ENCODE measurements around the gene GREB1L. TPM values are rescaled to one million over a fixed set of nuclear protein-coding genes. Genes with fewer than 3 reads are reported as not detected.

The GREB1L gene
- polyA plus RNA-seq, 1 of the 3 experiments (the other 2 are of a cell fraction) = under 0.01 TPM

DNA sequence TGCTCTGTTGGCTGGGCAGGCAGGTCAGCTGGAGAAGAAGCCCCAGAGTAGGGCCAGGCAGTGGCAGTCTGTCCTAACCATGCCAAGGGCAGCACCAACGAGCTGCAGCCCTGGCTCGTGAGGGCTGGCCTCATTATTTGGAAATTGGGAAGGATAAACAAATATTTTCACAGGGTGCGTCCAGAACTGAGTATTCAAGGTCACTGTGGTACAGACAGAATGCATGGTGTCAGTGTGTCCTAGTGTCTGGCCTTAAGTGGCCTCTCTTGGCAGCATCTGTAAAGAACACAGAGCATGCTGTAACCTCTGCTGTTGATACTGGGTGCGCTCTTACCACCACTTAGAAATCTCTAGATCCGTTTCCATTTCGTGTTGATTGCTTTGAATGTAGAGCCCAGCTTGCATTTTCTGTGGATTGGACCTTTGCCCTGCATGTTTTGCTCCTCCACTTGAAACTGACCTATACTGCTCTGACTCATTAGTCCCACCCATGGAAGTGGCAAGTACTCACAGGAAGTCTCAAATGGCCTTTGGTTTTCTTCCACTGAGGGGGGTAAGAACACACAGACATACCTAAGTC, 88.2 kb downstream of the GREB1L start:
- H3K4me2 ChIP-seq = no peak overlapping the region
- POLR2A ChIA-PET = no interaction called here
- WGBS (ENCODE audit: low lambda C conversion rate) = 4% methylated on average over 6 of the region's 6 CpGs

DNA sequence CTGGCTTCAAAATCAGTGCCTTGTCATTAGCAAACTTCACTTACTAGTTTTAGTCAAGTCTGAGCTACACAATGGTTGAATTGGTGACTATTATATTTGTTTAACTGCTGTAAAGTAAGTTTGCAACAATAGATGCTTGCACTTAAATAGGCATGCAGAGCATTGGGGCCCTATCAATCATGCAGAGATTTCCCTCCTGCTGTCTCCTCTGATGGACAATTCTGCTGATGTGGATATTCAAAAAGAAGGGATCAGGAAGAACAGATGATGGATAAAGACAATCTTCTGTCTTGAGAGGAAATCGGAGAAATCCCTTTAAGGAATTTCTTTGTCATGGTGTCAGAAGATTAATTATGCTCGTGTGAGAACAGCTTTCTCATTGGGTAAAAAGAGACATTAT, 89.0 kb downstream of the GREB1L start:
- Histone ChIP-seq H4K20me1 (ENCODE audit: insufficient read depth) (no peaks in the 10 kb centered on the region), H3K27ac (ENCODE audit: low read depth in 2 of 2, low read length in 1 of 2) (no peak overlapping the region), H3K4me3 (ENCODE audit: low read depth in 2 of 2, low read length in 1 of 2) (no peak overlapping the region), H3K9ac (no peak overlapping the region), H3K36me3 (replicated peaks in 1 of 2; ENCODE audit: control insufficient read depth in 1 of 2, insufficient read depth in 2 of 2, low read length in 1 of 2) (no peaks in the 10 kb centered on the region), H3F3A (replicated peaks; ENCODE audit: insufficient read depth) (no peaks in the 10 kb centered on the region), H3K9me2 (no peaks in the 10 kb centered on the region), H2AFZ (ENCODE audit: low read depth) (no peak overlapping the region), H3K9me3 (no peaks in the 10 kb centered on the region), H3K4me1 (ENCODE audit: control insufficient read depth in 1 of 2, insufficient read depth in 2 of 2, low read depth in 1 of 2, low read length in 1 of 2) (no peaks in the 10 kb centered on the region), H3K27me3 (ENCODE audit: insufficient read depth) (peaks cover under 1% of the 10 kb centered on the region; the same call in 1 of the 2 replicates), H3K4me2 (no peak overlapping the region), H3K79me2 (ENCODE audit: insufficient read depth) (no peaks in the 10 kb centered on the region)
- ChIA-PET CTCF (interaction anchor here (0.9 kb wide), 1 partner anchor 11 kb away, joined by 3 read pairs; no protein-coding TSS in a partner anchor), POLR2A (no interaction called here)
- TF ChIP-seq, protein P1, sequence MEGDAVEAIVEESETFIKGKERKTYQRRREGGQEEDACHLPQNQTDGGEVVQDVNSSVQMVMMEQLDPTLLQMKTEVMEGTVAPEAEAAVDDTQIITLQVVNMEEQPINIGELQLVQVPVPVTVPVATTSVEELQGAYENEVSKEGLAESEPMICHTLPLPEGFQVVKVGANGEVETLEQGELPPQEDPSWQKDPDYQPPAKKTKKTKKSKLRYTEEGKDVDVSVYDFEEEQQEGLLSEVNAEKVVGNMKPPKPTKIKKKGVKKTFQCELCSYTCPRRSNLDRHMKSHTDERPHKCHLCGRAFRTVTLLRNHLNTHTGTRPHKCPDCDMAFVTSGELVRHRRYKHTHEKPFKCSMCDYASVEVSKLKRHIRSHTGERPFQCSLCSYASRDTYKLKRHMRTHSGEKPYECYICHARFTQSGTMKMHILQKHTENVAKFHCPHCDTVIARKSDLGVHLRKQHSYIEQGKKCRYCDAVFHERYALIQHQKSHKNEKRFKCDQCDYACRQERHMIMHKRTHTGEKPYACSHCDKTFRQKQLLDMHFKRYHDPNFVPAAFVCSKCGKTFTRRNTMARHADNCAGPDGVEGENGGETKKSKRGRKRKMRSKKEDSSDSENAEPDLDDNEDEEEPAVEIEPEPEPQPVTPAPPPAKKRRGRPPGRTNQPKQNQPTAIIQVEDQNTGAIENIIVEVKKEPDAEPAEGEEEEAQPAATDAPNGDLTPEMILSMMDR (IDR thresholded peaks at IDR 0.05) = no peak
- TF ChIP-seq NFIC (IDR thresholded peaks at IDR 0.05; ENCODE audit: borderline replicate concordance) = no peak
- TF ChIP-seq, protein P2, sequence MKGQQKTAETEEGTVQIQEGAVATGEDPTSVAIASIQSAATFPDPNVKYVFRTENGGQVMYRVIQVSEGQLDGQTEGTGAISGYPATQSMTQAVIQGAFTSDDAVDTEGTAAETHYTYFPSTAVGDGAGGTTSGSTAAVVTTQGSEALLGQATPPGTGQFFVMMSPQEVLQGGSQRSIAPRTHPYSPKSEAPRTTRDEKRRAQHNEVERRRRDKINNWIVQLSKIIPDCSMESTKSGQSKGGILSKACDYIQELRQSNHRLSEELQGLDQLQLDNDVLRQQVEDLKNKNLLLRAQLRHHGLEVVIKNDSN (IDR thresholded peaks at IDR 0.05; ENCODE audit: borderline replicate concordance, low read depth) = no peak
- 22% methylated on average over 2 of the region's 2 CpGs for WGBS (ENCODE audit: low lambda C conversion rate)
- DNase-seq = no peak

More for the DNA sequence above, 88.2 kb downstream of the GREB1L start:
- Histone ChIP-seq H4K20me1 (ENCODE audit: insufficient read depth) (no peaks in the 10 kb centered on the region), H3K79me2 (ENCODE audit: insufficient read depth) (no peaks in the 10 kb centered on the region), H3K4me1 (ENCODE audit: control insufficient read depth in 1 of 2, insufficient read depth in 2 of 2, low read depth in 1 of 2, low read length in 1 of 2) (no peaks in the 10 kb centered on the region), H3K9me3 (no peaks in the 10 kb centered on the region), H2AFZ (ENCODE audit: low read depth) (no peak overlapping the region), H3K36me3 (replicated peaks in 1 of 2; ENCODE audit: control insufficient read depth in 1 of 2, insufficient read depth in 2 of 2, low read length in 1 of 2) (no peaks in the 10 kb centered on the region), H3F3A (replicated peaks; ENCODE audit: insufficient read depth) (no peaks in the 10 kb centered on the region), H3K4me3 (ENCODE audit: low read depth in 2 of 2, low read length in 1 of 2) (no peak overlapping the region), H3K27me3 (ENCODE audit: insufficient read depth) (no peaks in the 10 kb centered on the region; the same call in 1 of the 2 replicates), H3K9me2 (no peaks in the 10 kb centered on the region), H3K27ac (ENCODE audit: low read depth in 2 of 2, low read length in 1 of 2) (no peak overlapping the region), H3K9ac (no peak overlapping the region)
- TF ChIP-seq, protein P3, sequence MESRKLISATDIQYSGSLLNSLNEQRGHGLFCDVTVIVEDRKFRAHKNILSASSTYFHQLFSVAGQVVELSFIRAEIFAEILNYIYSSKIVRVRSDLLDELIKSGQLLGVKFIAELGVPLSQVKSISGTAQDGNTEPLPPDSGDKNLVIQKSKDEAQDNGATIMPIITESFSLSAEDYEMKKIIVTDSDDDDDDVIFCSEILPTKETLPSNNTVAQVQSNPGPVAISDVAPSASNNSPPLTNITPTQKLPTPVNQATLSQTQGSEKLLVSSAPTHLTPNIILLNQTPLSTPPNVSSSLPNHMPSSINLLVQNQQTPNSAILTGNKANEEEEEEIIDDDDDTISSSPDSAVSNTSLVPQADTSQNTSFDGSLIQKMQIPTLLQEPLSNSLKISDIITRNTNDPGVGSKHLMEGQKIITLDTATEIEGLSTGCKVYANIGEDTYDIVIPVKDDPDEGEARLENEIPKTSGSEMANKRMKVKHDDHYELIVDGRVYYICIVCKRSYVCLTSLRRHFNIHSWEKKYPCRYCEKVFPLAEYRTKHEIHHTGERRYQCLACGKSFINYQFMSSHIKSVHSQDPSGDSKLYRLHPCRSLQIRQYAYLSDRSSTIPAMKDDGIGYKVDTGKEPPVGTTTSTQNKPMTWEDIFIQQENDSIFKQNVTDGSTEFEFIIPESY (IDR thresholded peaks at IDR 0.05; ENCODE audit: borderline replicate concordance, low read depth) = no peak
- TF ChIP-seq SMC3 (IDR thresholded peaks at IDR 0.05; ENCODE audit: low read depth, low read length) (no peak), RCOR1 (IDR thresholded peaks at IDR 0.05; ENCODE audit: low read length) (no peak), SIN3A (IDR thresholded peaks at IDR 0.05; ENCODE audit: borderline replicate concordance, low read depth, low read length) (no peak), GATA2 (CRISPR knock-in tag; IDR thresholded peaks at IDR 0.05) (no peak), TCF12 (IDR thresholded peaks at IDR 0.05) (no peak)
- CTCF ChIA-PET = no interaction called here
- no peak for DNase-seq

Measured in SK-N-SH (cell line).